Activated naive CD8-positive, alpha-beta T cell treated with anti-CD3 and anti-CD28 coated beads, Interleukin-2, amount 50 U/mL, for 16 hours (primary cell): ENCODE data around the gene ZNF672.
"Not testable (repeated sequence)": the region's sequence is repeated elsewhere in the genome, so short reads cannot be mapped to it uniquely, and the experiment has no call there.

Experiments
- DNase-seq: peaks from one replicate; pipeline ENCODE4 v3.0.0-alpha.2; 2020; ENCODE audit warnings: low read depth, low spot score

The ZNF672 gene

GRCh38 chr1:248837781-248838356 lies at the start of gene ZNF672:
Gene ZNF672, plus strand, starts transcription at chr1:248838224. Its CDS starts 9,051 bp downstream, at chr1:248847275.
- DNase-seq, result peak; percentile 88

GRCh38 chr1:248788327-248788726 lies 49.7 kb upstream of the ZNF672 start:
- no peak for DNase-seq

GRCh38 chr1:248789337-248789736 lies 48.7 kb upstream of the ZNF672 start:
- DNase-seq, result not testable (repeated sequence)

- DNase-seq, result no peak
Observed at GRCh38 chr1:248790456-248790855, 47.6 kb upstream of the ZNF672 start.

GRCh38 chr1:248791010-248791409 lies 47.0 kb upstream of the ZNF672 start:
- DNase-seq, result no peak

- DNase-seq, result no peak
Observed at GRCh38 chr1:248792342-248792741, 45.7 kb upstream of the ZNF672 start.

GRCh38 chr1:248793592-248793991 lies 44.4 kb upstream of the ZNF672 start:
- no peak for DNase-seq

- not testable (repeated sequence) for DNase-seq
Observed at GRCh38 chr1:248794663-248795062, 43.4 kb upstream of the ZNF672 start.

GRCh38 chr1:248798791-248799190 lies 39.2 kb upstream of the ZNF672 start:
- DNase-seq, result no peak

GRCh38 chr1:248800459-248800858 lies 37.6 kb upstream of the ZNF672 start:
- DNase-seq, result no peak

GRCh38 chr1:248802454-248802853 lies 35.6 kb upstream of the ZNF672 start:
- DNase-seq, result no peak

- not testable (repeated sequence) for DNase-seq
Observed at GRCh38 chr1:248803501-248803900, 34.5 kb upstream of the ZNF672 start.

GRCh38 chr1:248804771-248805681 lies 33.0 kb upstream of the ZNF672 start:
- DNase-seq, result no peak

- DNase-seq, result no peak
Observed at GRCh38 chr1:248805876-248806275, 32.1 kb upstream of the ZNF672 start.

- DNase-seq, result peak; percentile 25
Observed at GRCh38 chr1:248807067-248807737, 30.8 kb upstream of the ZNF672 start.

- no peak for DNase-seq
Observed at GRCh38 chr1:248808876-248809275, 29.1 kb upstream of the ZNF672 start.

GRCh38 chr1:248810000-248810726 lies 27.9 kb upstream of the ZNF672 start:
- no peak for DNase-seq

- no peak for DNase-seq
Observed at GRCh38 chr1:248810727-248811513, 27.1 kb upstream of the ZNF672 start.

- DNase-seq, result no peak
Observed at GRCh38 chr1:248811514-248812490, 26.2 kb upstream of the ZNF672 start.
